PFSK-1 (cell line): ENCODE data around the gene STK39.

Experiments used
- FOXP2 ChIP-seq: optimal IDR thresholded peaks from 2 replicates; pipeline ENCODE3; 2011; ENCODE audit warnings: borderline replicate concordance, control low read depth, inconsistent platforms; ENCODE audit not compliant: insufficient read depth; ENCODE audit errors: extremely low read length, extremely low read depth
- POLR2AphosphoS5 ChIP-seq: IDR thresholded peaks from 2 replicates; pipeline ENCODE4 v1.6.1; 2012; ENCODE audit warnings: low read depth, mild to moderate bottlenecking, control low read depth, low read length, moderate library complexity
- SIN3A ChIP-seq: IDR thresholded peaks from 2 replicates; pipeline ENCODE4 v1.6.1; 2012; ENCODE audit warnings: mild to moderate bottlenecking, low read length, moderate library complexity, borderline replicate concordance; ENCODE audit not compliant: insufficient read depth
- TAF1 ChIP-seq: IDR thresholded peaks from 2 replicates; pipeline ENCODE4 v1.6.1; 2012; ENCODE audit warnings: low read length, control low read depth, borderline replicate concordance; ENCODE audit not compliant: insufficient read depth
- TF ChIP-seq, protein P1 (sequence below), 2 experiments: IDR thresholded peaks; 2 replicates each; pipeline versions ENCODE4 v1.6.1 to v1.8.0; 2011 to 2012; ENCODE audit warnings: low read depth in 2 of 2, low read length in 2 of 2, control low read depth in 1 of 2, inconsistent platforms in 1 of 2, mild to moderate bottlenecking in 1 of 2, moderate library complexity in 1 of 2; ENCODE audit not compliant: insufficient read depth in 1 of 2

The STK39 gene

GRCh38 chr2:168009900-168010299, 237.5 kb downstream of the STK39 start:
- no peak for TF ChIP-seq SIN3A
- TF ChIP-seq POLR2AphosphoS5 = no peak
- TF ChIP-seq, protein P1, sequence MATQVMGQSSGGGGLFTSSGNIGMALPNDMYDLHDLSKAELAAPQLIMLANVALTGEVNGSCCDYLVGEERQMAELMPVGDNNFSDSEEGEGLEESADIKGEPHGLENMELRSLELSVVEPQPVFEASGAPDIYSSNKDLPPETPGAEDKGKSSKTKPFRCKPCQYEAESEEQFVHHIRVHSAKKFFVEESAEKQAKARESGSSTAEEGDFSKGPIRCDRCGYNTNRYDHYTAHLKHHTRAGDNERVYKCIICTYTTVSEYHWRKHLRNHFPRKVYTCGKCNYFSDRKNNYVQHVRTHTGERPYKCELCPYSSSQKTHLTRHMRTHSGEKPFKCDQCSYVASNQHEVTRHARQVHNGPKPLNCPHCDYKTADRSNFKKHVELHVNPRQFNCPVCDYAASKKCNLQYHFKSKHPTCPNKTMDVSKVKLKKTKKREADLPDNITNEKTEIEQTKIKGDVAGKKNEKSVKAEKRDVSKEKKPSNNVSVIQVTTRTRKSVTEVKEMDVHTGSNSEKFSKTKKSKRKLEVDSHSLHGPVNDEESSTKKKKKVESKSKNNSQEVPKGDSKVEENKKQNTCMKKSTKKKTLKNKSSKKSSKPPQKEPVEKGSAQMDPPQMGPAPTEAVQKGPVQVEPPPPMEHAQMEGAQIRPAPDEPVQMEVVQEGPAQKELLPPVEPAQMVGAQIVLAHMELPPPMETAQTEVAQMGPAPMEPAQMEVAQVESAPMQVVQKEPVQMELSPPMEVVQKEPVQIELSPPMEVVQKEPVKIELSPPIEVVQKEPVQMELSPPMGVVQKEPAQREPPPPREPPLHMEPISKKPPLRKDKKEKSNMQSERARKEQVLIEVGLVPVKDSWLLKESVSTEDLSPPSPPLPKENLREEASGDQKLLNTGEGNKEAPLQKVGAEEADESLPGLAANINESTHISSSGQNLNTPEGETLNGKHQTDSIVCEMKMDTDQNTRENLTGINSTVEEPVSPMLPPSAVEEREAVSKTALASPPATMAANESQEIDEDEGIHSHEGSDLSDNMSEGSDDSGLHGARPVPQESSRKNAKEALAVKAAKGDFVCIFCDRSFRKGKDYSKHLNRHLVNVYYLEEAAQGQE (IDR thresholded peaks at IDR 0.05; ENCODE audit: insufficient read depth in 1 of 2, low read depth in 2 of 2, low read length in 2 of 2) = no peak

- TF ChIP-seq TAF1 = no peak
- no peak for TF ChIP-seq SIN3A
- no peak for TF ChIP-seq POLR2AphosphoS5
- TF ChIP-seq, protein P1 (IDR thresholded peaks at IDR 0.05; ENCODE audit: insufficient read depth in 1 of 2, low read depth in 2 of 2, low read length in 2 of 2) = no peak
- no peak for TF ChIP-seq FOXP2
These were observed 238.7 kb downstream of the STK39 start for GRCh38 chr2:168008646-168009195.

- TF ChIP-seq TAF1 (no peak), POLR2AphosphoS5 (no peak), FOXP2 (no peak), SIN3A (no peak)
- TF ChIP-seq, protein P1 (IDR thresholded peaks at IDR 0.05; ENCODE audit: insufficient read depth in 1 of 2, low read depth in 2 of 2, low read length in 2 of 2) = no peak
These were observed 240.9 kb downstream of the STK39 start for GRCh38 chr2:168006498-168006897.

GRCh38 chr2:168005586-168005985, 241.8 kb downstream of the STK39 start:
- TF ChIP-seq POLR2AphosphoS5 (no peak), FOXP2 (no peak), TAF1 (no peak), SIN3A (no peak)
- TF ChIP-seq, protein P1 (IDR thresholded peaks at IDR 0.05; ENCODE audit: insufficient read depth in 1 of 2, low read depth in 2 of 2, low read length in 2 of 2) = no peak

GRCh38 chr2:168003876-168004275, 243.5 kb downstream of the STK39 start:
- TF ChIP-seq FOXP2 = no peak
- no peak for TF ChIP-seq SIN3A
- no peak for TF ChIP-seq POLR2AphosphoS5
- TF ChIP-seq, protein P1 (IDR thresholded peaks at IDR 0.05; ENCODE audit: insufficient read depth in 1 of 2, low read depth in 2 of 2, low read length in 2 of 2) = no peak
- no peak for TF ChIP-seq TAF1
